Measurements from ENCODE around the gene PPP6R1. TPM values are rescaled to one million over a fixed set of nuclear protein-coding genes. Genes with fewer than 3 reads are reported as not detected.

Gene PPP6R1
- total and polyA plus RNA-seq, 2 of the 13 experiments (the other 11 are each of a cell fraction or from before 2014, with no cell fraction given): 25.8 to 54.0 TPM

DNA sequence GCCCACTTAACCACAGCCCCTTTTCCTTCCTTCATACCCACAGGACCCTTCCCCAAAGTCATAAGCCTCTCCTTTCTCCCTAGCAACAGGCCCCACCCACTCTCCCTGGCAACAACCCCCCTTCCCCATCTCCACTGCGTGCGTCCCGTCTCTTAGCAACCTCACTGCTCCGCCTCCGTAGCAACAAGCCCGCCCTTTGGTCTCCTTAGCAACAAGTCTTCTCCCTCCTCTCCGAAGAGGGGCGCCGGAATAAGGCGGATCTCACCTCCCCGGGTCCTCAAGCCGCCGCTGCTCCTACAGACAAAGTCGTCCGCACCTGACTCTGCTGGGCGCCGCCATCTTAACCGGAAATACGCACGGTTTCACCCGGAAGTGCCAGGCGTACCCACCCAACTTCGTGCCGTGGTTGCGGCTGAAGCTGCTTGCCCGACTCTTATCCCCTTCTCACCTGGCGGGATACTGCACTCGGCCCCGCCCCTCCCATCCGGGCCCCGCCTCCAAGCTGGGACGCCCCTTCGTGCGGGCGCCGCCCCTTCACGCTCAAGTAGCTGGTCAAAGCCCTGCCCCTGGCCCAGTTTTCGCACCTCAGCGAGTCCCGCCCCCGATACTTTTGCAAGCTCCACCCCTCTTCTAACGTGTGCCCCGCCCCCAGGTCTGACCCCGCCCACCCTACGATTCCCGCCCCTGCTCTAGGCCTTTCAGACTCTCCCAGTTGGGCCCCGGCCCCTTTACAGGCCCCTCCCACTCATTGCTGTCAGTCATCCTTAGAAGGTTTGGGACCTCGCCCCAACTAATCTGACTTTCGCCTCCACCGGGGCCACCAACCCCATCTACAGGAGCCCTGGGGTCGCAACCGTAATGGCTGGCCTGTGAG lies 21.2 kb upstream of the PPP6R1 start, which contains the start of gene HSPBP1 (continued):
- TF ChIP-seq SIN3B (IDR thresholded peaks at IDR 0.05; ENCODE audit: low read length) (peak; percentile 92), ZNF552 (CRISPR knock-in tag; IDR thresholded peaks at IDR 0.05; ENCODE audit: borderline replicate concordance) (no peak), KDM2A (CRISPR knock-in tag; IDR thresholded peaks at IDR 0.05; ENCODE audit: borderline replicate concordance, low read depth) (peak; percentile 68; the same call in 1 of the 2 replicates), ZBTB21 (CRISPR knock-in tag; IDR thresholded peaks at IDR 0.05) (peak; percentile 56; the same call in 1 of the 2 replicates), JARID2 (CRISPR knock-in tag; IDR thresholded peaks at IDR 0.05; ENCODE audit: insufficient replicate concordance) (no peak), TGIF2 (CRISPR knock-in tag; IDR thresholded peaks at IDR 0.05) (no peak), MIER2 (CRISPR knock-in tag; IDR thresholded peaks at IDR 0.05) (peak; percentile 43; the same call in 1 of the 2 replicates)
- TF ChIP-seq, protein P1, sequence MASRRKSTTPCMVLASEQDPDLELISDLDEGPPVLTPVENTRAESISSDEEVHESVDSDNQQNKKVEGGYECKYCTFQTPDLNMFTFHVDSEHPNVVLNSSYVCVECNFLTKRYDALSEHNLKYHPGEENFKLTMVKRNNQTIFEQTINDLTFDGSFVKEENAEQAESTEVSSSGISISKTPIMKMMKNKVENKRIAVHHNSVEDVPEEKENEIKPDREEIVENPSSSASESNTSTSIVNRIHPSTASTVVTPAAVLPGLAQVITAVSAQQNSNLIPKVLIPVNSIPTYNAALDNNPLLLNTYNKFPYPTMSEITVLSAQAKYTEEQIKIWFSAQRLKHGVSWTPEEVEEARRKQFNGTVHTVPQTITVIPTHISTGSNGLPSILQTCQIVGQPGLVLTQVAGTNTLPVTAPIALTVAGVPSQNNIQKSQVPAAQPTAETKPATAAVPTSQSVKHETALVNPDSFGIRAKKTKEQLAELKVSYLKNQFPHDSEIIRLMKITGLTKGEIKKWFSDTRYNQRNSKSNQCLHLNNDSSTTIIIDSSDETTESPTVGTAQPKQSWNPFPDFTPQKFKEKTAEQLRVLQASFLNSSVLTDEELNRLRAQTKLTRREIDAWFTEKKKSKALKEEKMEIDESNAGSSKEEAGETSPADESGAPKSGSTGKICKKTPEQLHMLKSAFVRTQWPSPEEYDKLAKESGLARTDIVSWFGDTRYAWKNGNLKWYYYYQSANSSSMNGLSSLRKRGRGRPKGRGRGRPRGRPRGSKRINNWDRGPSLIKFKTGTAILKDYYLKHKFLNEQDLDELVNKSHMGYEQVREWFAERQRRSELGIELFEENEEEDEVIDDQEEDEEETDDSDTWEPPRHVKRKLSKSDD (CRISPR knock-in tag; IDR thresholded peaks at IDR 0.05; ENCODE audit: low read depth): no peak
- TF ChIP-seq, protein P2, sequence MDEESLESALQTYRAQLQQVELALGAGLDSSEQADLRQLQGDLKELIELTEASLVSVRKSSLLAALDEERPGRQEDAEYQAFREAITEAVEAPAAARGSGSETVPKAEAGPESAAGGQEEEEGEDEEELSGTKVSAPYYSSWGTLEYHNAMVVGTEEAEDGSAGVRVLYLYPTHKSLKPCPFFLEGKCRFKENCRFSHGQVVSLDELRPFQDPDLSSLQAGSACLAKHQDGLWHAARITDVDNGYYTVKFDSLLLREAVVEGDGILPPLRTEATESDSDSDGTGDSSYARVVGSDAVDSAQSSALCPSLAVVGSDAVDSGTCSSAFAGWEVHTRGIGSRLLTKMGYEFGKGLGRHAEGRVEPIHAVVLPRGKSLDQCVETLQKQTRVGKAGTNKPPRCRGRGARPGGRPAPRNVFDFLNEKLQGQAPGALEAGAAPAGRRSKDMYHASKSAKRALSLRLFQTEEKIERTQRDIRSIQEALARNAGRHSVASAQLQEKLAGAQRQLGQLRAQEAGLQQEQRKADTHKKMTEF (CRISPR knock-in tag; IDR thresholded peaks at IDR 0.05): peak; percentile 49
- TF ChIP-seq, protein P3, sequence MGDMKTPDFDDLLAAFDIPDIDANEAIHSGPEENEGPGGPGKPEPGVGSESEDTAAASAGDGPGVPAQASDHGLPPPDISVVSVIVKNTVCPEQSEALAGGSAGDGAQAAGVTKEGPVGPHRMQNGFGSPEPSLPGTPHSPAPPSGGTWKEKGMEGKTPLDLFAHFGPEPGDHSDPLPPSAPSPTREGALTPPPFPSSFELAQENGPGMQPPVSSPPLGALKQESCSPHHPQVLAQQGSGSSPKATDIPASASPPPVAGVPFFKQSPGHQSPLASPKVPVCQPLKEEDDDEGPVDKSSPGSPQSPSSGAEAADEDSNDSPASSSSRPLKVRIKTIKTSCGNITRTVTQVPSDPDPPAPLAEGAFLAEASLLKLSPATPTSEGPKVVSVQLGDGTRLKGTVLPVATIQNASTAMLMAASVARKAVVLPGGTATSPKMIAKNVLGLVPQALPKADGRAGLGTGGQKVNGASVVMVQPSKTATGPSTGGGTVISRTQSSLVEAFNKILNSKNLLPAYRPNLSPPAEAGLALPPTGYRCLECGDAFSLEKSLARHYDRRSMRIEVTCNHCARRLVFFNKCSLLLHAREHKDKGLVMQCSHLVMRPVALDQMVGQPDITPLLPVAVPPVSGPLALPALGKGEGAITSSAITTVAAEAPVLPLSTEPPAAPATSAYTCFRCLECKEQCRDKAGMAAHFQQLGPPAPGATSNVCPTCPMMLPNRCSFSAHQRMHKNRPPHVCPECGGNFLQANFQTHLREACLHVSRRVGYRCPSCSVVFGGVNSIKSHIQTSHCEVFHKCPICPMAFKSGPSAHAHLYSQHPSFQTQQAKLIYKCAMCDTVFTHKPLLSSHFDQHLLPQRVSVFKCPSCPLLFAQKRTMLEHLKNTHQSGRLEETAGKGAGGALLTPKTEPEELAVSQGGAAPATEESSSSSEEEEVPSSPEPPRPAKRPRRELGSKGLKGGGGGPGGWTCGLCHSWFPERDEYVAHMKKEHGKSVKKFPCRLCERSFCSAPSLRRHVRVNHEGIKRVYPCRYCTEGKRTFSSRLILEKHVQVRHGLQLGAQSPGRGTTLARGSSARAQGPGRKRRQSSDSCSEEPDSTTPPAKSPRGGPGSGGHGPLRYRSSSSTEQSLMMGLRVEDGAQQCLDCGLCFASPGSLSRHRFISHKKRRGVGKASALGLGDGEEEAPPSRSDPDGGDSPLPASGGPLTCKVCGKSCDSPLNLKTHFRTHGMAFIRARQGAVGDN (CRISPR knock-in tag; IDR thresholded peaks at IDR 0.05): peak; percentile 77
- TF ChIP-seq, protein P4, sequence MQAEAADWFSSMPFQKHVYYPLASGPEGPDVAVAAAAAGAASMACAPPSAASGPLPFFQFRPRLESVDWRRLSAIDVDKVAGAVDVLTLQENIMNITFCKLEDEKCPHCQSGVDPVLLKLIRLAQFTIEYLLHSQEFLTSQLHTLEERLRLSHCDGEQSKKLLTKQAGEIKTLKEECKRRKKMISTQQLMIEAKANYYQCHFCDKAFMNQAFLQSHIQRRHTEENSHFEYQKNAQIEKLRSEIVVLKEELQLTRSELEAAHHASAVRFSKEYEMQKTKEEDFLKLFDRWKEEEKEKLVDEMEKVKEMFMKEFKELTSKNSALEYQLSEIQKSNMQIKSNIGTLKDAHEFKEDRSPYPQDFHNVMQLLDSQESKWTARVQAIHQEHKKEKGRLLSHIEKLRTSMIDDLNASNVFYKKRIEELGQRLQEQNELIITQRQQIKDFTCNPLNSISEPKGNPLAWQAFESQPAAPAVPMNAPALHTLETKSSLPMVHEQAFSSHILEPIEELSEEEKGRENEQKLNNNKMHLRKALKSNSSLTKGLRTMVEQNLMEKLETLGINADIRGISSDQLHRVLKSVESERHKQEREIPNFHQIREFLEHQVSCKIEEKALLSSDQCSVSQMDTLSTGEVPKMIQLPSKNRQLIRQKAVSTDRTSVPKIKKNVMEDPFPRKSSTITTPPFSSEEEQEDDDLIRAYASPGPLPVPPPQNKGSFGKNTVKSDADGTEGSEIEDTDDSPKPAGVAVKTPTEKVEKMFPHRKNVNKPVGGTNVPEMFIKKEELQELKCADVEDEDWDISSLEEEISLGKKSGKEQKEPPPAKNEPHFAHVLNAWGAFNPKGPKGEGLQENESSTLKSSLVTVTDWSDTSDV (CRISPR knock-in tag; IDR thresholded peaks at IDR 0.05): no peak
- TF ChIP-seq, protein P5, sequence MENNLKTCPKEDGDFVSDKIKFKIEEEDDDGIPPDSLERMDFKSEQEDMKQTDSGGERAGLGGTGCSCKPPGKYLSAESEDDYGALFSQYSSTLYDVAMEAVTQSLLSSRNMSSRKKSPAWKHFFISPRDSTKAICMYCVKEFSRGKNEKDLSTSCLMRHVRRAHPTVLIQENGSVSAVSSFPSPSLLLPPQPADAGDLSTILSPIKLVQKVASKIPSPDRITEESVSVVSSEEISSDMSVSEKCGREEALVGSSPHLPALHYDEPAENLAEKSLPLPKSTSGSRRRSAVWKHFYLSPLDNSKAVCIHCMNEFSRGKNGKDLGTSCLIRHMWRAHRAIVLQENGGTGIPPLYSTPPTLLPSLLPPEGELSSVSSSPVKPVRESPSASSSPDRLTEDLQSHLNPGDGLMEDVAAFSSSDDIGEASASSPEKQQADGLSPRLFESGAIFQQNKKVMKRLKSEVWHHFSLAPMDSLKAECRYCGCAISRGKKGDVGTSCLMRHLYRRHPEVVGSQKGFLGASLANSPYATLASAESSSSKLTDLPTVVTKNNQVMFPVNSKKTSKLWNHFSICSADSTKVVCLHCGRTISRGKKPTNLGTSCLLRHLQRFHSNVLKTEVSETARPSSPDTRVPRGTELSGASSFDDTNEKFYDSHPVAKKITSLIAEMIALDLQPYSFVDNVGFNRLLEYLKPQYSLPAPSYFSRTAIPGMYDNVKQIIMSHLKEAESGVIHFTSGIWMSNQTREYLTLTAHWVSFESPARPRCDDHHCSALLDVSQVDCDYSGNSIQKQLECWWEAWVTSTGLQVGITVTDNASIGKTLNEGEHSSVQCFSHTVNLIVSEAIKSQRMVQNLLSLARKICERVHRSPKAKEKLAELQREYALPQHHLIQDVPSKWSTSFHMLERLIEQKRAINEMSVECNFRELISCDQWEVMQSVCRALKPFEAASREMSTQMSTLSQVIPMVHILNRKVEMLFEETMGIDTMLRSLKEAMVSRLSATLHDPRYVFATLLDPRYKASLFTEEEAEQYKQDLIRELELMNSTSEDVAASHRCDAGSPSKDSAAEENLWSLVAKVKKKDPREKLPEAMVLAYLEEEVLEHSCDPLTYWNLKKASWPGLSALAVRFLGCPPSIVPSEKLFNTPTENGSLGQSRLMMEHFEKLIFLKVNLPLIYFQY (CRISPR knock-in tag; IDR thresholded peaks at IDR 0.05; ENCODE audit: borderline replicate concordance): no peak
